Measurements from ENCODE around the gene RAB3GAP1. TPM values are rescaled to one million over a fixed set of nuclear protein-coding genes. Genes with fewer than 3 reads are reported as not detected.

The RAB3GAP1 gene
- polyA plus RNA-seq, 5 donors = 47.7 to 66.2 (median 63.4) TPM

DNA sequence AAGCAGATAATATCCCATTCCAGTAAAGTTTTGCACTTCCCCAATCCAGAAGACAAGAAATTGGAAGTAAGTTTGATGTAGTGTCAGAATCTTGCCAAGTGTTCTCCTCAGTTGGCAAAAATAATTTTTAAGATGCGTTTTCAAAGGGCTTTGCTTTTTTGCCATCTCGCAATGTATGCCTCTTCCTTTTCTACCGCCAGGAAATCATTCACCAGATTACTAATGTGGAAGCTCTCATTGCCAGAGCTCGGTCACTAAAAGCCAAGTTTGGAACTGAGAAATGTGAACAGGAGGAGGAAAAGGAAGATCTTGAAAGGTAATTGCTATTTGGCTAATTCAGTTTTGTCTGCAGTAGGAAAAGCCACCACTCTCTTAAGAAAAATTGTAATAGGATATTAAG is 110.7 kb downstream of the RAB3GAP1 start:
- no peak for DNase-seq

DNA sequence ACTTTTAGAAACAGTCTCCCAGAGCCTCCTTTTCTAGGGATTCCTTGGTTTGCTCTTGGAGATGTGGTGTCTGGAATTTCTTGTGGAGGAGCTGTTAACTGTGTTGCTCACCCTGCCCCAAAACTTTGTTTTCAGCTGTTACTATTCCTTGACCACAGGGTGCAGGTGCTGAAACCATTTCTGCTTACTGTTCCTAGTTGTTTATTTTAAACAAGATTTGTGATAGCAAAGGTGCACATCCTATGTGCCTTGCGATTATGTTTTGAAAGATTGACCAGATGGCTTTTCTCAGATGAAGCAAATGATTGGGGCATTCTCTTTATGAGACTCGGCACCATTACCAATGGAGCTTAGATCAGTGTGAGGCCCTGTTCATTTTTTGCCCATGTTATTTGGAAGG is 111.2 kb downstream of the RAB3GAP1 start:
- DNase-seq = no peak

DNA sequence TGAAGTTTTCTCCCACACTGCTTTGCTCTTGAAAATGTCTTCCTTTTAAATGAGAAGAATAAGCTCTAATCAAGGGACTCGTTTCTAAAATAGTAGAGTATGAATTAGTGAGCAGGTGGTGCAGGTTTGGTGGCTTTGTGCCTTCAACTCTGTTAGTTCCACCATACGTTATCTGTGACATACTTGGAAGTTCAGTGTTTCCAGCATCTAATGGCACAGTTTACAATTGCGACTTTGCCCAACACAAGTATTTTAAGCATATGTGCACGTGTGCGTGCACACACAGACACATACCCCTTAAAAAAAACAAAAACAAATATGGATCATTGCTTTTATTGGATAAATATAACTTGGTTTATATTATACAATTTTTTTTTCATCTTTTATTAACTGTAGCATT is 111.8 kb downstream of the RAB3GAP1 start:
- no peak for DNase-seq

DNA sequence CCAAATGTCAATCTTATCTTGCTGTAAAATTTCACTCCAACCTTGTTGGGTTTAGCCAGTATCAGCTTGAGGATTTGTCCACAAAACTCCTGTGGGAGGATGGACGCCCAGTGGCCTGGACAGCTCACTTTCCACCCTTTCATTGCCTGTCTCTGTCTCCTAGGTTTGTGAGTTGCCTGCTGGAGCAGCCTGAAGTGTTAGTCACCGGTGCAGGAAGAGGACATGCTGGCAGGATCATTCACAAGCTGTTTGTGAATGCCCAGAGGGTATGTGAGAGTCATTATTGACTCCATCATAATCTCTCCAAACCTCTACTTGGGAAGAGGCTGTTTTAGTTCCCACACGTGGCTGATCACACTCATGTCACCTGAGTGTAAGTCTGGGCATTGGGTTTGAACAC is 112.3 kb downstream of the RAB3GAP1 start:
- DNase-seq = no peak

DNA sequence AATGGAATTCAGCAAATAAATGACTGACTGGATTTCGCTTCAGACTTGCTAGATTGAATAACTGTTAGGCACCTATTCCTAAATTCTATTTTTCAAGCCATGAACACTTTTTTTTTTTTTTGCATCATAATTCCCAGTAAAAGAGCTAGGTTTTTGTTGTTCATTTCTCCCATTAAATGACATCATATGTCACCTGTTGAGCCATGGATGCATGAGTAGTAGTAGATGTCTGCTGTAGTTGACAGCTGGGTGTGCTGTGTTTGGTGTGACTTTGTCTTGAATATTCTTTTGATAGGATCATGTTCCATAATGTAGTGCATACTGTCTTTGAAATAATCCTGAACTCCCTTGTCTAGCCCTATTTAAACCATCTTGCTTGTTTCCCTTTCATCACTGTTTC is 115.2 kb downstream of the RAB3GAP1 start:
- no peak for DNase-seq

DNA sequence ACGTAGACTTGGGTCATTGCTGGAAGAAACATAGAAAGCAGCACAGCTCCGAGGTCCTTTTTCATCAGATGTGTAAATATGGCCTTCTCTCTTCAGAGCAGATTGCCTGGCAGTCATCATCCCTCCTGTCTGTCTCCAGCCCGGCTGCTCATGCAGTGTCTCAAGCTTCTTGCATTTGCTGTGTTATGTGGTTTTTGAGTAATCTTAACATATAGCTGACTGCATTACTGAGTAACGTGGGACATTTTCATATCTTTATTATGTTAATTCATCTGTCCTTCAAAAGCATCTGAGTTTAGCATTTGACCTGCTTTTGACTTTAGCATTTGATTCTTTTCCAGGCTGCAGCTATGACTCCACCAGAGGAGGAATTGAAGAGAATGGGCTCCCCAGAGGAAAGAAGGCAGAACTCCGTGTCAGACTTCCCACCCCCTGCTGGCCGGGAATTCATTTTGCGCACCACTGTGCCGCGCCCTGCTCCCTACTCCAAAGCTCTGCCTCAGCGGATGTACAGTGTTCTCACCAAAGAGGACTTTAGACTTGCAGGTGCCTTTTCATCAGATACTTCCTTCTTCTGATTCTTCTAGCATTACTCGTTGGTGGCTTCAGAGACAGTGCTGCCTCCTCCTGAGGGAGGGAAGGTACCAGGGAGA is 116.2 kb downstream of the RAB3GAP1 start:
- DNase-seq = no peak

DNA sequence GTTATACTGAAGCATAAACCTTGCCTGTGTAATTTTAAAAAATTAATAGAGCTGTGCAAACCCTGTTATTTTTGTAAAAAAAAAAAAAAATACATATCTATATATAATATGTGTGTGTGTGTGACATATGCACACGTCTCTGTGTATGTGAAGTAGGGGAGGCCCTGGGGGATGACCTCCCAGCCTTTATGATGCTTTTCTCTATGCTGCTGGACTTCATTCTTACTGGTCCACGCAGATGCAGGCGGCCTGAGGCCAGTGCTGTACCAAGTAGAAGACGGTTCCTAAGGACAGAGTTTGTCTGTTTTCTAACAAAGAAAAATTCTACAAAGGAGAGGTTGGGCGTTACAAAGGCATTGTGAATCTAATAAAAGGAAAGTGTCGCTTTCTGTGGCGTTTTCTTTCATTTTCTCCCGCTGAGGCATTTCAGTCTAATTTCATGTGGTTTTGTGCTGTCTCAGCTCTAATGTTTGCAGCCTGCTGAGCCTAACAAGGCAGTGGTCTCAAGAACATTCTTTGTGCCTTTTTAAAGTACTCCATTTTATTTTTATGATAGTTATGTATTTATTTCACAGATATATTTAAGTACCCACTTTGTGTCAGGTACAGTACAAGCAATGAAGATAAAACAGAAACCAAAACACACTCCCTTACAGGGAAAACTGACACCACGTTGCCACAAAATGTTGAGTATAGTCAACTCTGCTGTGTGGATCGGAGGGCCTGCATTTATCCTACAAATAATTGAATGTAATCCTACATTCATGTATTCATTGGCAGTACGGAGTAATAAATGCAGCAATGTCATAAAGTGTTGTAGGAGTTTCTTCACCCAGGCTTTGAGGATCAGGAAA is 118.0 kb downstream of the RAB3GAP1 start:
- DNase-seq = no peak

DNA sequence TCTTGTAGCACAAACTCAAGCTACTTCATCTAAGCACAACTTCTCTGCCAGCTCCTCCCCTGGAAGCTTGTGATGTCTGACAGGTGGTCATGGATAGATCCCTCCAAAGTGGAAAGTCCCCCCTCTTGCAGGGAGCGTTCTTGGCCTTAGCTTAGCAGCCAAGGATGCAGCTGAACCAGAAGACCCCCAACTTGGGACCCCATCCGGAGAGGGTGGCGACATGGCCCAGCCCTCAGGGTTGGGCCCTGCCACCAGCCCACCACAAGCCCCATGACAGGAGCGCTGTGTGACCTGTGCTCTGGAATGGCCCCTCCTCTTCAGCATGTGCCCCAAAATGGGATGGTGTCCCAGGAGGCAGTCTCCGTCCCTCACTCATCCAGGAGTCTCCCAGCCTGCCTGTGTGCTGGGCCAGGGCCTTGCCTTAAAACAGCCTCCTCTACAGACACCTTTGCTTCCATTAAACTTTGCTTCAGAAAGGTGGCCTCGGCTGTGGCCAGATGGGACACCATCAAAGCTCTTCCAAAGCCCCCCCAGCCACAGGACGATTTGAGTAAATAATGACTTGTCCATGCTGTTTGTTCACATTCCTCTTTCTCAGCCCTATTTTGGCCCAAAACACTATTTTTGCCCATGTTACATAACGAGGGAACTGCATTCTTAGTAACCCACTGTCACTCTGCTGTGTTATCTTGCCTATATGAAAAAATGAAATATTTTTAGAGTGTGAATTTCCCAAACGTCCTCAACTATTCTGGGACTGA is 122.1 kb downstream of the RAB3GAP1 start:
- DNase-seq = no peak

DNA sequence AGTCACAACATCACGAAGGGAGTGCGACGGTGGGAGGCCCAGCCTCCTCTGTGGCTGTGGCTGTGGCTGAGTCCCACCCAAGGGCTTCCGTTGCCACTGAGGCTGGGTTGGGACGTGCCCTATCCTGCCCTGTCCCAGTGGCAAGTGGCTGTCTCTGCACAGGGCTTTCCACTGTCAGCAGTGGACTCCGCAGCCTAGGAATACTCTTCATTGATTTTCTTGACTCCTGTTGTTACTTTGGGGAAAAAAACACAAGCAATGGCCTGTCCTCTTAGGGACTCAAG is 122.7 kb downstream of the RAB3GAP1 start:
- no peak for DNase-seq

DNA sequence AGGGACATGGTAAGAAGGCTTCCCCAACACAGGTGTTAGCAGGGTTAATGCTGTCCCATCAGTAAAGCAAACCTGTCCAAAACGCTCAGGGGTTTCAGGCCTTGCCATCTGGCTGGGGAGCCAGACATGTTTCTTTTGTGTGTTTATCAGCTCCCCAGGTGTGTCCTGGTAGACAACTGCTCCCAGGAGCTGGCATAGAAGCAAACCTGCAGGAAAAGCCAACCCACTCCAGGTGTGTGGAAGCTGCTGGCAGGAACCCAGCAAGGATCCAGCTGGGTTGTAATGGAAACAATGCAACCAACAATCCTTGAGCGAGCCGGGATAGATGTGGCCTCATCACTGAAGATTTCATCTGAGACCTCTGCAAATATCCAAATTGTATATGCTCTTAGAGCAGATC is 123.1 kb downstream of the RAB3GAP1 start:
- DNase-seq = no peak

DNA sequence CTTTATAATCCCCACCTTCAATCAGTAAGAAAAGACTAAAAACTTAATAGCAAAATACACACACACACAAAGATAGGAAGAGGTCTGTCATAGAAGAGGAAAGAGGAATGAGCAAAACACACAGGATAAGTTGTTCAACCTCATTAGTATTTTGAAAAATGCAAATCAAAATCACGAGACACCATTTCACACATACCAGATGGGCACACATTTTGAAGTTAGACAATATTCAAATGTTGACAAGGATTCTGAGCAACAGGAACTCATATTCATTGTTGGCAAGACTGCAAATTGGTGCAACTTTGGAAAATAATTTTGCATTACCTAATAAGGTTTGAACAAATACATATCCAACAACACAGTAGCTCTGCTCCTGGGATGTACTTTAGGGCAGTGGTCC is 127.6 kb downstream of the RAB3GAP1 start:
- no peak for DNase-seq

DNA sequence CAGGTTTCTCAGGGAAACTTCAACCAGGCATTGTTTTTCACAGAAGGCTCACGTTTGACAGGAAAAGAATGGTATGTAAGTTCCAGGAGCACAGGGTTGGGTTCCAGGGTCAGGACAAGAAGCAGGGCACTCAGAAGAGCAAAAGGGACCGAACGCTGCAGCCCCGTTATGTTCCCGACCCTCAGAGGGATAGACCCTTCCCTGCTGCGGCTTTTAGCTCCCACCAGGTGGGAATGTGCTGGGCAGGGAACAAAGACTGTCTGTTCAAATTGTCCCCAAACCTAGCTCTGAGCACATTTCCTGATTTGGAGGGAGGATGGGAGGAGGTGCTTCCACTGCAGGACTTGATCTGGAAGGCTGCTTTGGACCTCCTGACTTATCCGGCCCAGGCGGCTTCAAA is 130.1 kb downstream of the RAB3GAP1 start:
- DNase-seq = no peak

DNA sequence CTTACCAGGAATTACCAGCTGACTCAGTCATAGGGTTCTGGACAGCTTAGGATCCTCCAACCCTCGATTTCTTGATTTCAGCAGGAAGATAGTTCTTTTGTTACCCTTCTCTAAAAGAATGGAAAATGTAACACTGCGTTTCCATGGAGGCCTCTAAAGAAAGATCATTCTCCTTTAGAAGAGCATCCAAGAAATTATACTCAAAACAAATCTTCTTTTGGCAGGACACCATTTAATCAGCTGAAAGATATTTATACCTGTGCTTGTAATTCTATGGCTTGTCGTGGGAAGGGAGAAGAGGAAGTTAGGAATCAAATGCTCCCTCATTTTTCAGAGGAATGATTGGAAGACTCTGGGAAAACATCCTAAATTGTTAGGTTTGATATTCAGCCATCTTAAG is 130.5 kb downstream of the RAB3GAP1 start:
- DNase-seq = no peak

DNA sequence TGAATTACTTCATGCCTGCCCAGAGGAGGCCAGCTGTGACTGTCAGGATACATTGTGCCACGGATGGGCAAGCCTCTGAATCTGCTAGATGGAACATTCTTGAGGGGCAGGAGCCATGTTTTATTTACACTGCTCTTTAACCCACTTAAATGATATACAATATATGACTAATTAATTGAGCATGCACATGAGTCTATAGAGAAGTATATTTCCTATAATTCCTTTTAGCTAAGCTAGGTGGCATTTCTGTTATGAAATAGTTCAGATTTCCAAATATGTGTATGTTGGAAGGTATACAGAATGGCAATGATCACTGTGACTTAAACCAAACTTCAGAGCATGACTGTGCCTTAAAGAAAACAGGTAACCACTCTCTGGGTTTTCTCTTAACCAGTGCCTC is 131.7 kb downstream of the RAB3GAP1 start:
- no peak for DNase-seq

DNA sequence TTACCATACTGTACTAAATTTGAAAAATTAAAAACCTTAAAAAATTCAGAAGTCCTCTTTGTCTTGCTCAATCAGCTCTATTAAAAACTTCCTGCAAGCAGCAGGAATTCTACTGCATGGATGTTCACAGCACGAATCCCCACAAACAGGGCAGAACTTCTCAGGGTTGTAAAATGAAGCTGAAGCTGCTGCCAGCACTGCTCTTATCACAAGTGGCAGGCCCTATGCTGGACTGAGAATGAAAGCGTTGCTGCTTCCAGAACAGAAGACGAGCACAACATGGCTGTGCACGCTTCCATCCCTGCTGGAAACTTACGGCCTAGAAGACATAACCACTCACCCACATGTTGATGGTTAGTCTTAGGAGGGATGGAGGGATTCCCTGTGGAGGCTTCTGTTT is 134.0 kb downstream of the RAB3GAP1 start:
- DNase-seq = no peak

DNA sequence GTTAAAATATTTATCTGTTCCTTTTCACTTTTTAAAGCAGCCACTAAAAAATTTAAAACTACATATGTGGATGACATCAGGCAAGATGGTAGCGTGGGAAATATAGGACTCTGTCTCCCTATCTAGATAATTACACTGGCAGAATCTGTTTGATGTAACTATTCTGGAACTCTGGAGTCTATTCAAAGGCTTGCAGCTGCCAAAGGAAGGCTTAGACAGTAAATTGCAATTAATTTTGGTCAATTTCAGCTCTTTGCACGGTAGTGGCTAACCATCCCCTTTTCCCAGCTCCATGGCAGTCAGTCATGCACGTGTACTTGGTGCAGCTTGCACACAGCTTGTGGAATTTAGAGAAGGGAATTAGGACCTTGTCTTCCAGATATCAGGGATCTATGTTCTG is 135.2 kb downstream of the RAB3GAP1 start:
- DNase-seq = no peak

DNA sequence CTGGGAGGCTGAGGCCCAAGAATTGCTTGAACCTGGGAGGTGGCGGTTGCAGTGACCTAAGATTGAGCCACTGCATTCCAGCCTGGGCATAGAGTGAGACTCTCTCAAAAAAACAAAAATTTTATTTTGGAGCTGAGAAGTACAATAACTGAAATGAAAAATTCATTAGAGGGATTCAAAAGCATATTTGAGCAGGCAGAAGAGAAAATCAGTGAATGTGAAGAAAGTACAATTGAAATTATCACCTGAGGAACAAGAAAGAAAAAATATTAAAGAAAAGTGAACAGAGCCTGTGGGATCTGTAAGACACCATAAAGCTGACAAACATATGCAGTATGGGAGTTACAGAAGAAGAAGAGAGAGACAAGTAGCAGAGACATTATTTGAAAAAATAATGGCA is 137.1 kb downstream of the RAB3GAP1 start:
- DNase-seq = no peak

DNA sequence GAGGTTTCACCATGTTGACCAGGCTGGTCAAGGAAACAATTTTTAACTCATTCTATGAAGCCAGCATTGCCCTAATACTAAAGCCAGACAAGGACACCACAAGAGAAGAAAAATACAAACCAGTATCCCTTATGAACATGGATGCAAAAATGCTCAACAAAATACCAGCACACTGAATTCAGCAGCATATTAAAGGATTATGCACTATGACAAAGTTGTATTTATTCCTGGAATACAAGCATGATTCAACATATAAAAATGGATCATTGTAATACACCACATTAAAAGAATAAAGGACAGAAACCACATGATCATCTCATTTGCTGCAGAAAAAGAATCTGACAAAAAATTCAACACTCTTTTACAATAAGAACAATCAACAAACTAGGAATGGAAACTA is 138.7 kb downstream of the RAB3GAP1 start:
- DNase-seq = no peak

DNA sequence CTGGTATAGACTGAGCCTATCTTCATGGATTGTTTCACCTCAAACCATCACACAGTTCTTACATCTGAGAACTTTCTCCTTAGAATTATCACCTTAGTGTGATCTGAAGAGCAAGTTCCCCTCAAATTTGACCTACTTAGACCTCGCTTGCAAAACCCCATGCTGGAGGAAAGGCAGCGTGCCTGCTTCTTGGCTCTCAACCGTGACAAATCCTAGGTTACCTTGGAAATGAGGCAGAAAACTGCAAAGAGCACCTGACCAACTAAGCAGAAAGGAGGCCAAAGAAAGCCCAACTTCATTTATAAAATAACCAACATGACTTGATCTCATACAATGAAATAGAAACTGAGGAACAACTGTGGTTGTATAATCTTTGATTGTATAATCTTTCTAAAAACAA is 146.4 kb downstream of the RAB3GAP1 start:
- DNase-seq = no peak

DNA sequence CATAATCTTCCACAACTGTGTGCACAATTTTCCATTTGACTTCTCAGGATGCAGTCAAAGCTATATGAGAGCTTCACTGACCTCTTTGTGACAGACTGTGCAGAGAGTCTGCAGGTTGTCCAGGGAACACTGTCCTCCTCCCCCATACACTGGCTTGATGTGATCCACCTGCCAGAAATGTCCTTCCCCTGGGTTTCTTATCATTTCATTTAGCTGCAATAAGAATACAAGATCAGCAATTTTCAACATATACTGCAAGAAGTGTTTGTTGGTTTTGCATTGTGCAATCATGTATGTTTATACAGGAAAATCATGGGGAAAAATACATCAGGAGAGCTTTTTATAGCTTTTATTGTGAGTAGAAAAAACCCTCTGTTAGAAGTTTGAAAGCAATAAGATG is 150.7 kb downstream of the RAB3GAP1 start:
- DNase-seq = peak; percentile 34 to 42

DNA sequence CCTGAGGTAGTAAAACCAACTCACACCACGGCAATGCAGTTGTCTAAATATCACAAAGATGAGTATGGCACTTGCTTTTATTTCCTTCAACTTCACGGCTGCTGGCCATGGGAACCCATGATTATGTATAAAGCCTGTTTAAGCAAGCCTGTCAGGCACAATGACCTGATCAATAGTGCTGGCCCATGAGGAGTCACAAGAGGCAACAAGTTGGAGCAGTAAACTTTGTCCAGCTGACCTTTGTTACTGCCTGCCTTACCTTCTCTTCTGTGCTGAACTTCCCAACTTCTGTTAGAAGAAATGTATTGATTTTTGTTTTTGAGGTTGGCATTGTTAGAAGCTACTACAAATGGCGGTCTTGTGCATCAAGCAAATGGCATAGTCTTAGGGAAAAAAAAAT is 151.9 kb downstream of the RAB3GAP1 start:
- no peak for DNase-seq

DNA sequence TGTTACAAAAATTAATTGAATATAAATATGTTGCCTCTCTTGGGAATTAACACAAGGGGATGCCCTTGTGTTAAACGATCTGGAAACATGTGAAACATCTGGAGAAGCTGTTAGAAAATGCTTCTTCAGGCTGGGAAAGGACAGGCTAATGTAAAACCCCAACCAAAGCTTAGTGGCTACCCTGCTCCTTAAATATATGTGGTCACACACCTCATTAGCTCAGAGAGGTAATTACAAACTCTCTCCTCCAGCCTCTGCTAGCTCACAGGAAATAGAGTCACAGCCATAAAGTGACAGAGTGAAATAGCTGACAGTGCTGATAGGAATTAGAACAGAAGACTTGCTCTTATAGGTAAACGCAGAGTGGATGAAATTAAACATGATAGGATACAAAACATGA is 155.9 kb downstream of the RAB3GAP1 start:
- DNase-seq = no peak

DNA sequence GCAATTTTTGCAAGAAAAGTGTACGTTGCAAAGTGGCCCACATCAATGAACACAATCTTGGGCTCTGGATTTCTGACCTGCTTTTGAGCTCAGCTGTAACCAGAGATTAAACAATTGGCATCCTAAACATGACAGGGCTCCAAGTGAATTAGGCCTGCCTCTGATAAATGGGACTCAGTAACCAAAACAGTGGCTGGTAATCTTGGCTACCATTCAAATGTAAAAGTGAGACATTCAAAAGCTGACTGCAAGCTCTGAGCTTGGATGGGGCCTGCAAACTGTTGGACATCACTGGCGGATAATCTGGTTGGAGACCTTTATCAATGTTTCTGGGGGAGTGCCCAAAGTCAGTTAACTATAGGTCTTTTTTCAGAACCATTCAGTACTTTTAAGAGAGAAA is 160.7 kb downstream of the RAB3GAP1 start:
- DNase-seq = no peak

Data from right lung (tissue), 5 donors.